GM20000 (cell line): ENCODE data around the gene ALDH3A2.

ENCODE experiments used
- DNase-seq: peaks from one replicate; pipeline ENCODE4 v3.0.0; 2012; ENCODE audit warnings: low spot score
- CTCF ChIP-seq: IDR thresholded peaks from 2 replicates; pipeline ENCODE4 v1.5.1; 2012; ENCODE audit warnings: mild to moderate bottlenecking, control low read depth; ENCODE audit errors: extremely low read depth, missing control alignments

The ALDH3A2 gene

GRCh38 chr17:19713462-19713861, 64.9 kb downstream of the ALDH3A2 start:
- no peak for TF ChIP-seq CTCF
- DNase-seq, result no peak

GRCh38 chr17:19713901-19714361, 65.4 kb downstream of the ALDH3A2 start:
- no peak for DNase-seq

GRCh38 chr17:19714542-19715411, 66.2 kb downstream of the ALDH3A2 start:
- no peak for TF ChIP-seq CTCF
- no peak for DNase-seq

More at GRCh38 chr17:19713901-19714361, 65.4 kb downstream of the ALDH3A2 start:
- TF ChIP-seq CTCF, result no peak

DNA sequence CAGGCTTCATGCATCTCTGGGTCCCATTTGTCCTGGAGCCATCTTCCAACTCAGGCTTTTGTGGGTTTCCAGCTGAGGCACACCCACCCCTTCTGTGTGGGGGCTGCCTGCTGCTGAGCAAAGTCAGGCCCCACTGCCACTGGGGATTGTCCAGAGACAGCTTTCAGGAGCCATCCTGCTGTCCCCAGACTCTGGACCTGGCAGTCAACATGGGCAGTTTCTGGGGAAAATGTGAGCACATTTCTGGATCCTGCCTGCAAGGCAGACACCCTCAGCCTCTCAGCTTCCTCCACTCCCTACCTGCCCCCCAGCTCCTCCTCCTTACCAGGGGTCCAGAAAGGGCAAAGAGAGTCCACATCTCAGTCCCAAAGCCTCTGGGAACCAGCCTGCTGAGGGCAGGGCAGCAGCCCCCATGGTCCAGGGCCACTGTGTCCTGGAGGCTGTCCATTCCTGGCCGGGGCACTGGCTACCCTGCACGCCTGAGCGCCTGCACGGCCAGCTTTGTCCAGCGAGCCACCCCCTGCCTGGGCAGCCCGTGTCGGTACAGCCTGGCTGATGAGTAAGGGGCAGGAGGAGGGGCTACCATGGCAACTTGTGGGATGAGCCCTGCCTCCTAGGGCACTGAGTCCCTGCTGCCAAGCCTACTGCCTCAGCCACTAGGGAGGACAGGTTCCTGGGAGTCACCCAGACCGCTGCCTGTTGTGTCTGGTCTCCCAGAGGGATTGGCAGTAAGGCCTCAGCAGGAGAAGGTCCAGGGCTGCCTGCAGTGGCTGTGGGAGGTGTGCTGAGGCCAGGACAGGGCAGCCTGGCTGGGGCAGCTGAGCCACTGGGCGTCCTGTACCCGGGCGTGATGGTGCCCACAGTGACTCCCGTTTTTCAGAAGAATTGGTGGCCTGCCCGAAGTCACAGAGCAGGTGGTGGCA, 67.8 kb downstream of the ALDH3A2 start, which contains the start of gene SLC47A2:
Gene SLC47A2, minus strand, starts transcription at position 477 of the 923 bp plus-strand sequence. Its CDS starts 29 bp downstream, at position 448.
- no peak for DNase-seq
- no peak for TF ChIP-seq CTCF

GRCh38 chr17:19717031-19717360, 68.4 kb downstream of the ALDH3A2 start:
- TF ChIP-seq CTCF, result no peak
- no peak for DNase-seq

DNA sequence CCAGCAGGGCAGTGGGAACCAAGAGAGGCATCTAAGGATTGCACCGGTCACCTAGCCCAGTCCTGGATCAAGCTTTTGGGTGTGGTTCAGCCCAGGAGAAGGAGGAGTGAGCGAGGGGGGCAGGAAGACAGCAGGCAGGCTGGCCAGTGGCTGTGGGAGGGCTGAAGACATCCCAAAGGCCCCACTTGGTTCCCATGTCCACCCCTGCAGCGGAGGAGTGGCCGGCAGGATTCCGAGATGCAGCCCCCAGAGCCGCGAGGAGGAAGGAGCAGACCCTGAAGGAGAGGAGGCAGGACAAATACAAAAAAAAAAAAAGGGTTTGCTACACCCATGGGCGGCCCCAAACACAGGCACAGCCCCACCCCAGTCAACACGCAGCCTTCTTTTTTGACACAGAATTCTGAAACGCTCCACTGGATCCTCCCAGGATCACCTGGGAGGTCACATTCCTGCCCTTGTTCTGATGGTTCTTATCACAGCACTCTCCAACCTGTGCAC, 68.9 kb downstream of the ALDH3A2 start:
- no peak for DNase-seq
- no peak for TF ChIP-seq CTCF

GRCh38 chr17:19718041-19718612, 69.6 kb downstream of the ALDH3A2 start:
- no peak for TF ChIP-seq CTCF
- DNase-seq, result no peak
